OCI-LY1 (cell line): ENCODE results near the gene MAVS.
A peak's percentile ranks its signal among the peaks of the same experiment; 100 is the strongest.
"Not testable (repeated sequence)": the region's sequence is repeated elsewhere in the genome, so short reads cannot be mapped to it uniquely, and the experiment has no call there.

Experiments
- H2AFZ ChIP-seq: fragments of 200-600 bp; sonication (generic), shearing (Covaris generic); 2 replicates; pipeline ENCODE4 v1.6.0; 2014; ENCODE audit warnings: antibody characterized with exemption, mild to moderate bottlenecking, low read length
- H3F3A ChIP-seq: fragments of 200-600 bp; sonication (generic), shearing (Covaris generic); 2 replicates; pipeline ENCODE4 v1.6.0; 2014; ENCODE audit warnings: mild to moderate bottlenecking, antibody characterized with exemption, low read length, moderate library complexity; ENCODE audit not compliant: insufficient read depth
- H3K27ac ChIP-seq: fragments of 200-600 bp; sonication (generic); 2 replicates; pipeline ENCODE4 v1.5.1; 2014; ENCODE audit warnings: low read length, mixed run types, mild to moderate bottlenecking, low read depth; ENCODE audit not compliant: poor library complexity, severe bottlenecking
- H3K27me3 ChIP-seq: fragments of 200-600 bp; sonication (generic); 2 replicates; pipeline ENCODE4 v1.6.0; 2014; ENCODE audit warnings: antibody characterized with exemption, mild to moderate bottlenecking, low read length, moderate library complexity; ENCODE audit not compliant: insufficient read depth
- H3K36me3 ChIP-seq: fragments of 200-600 bp; sonication (generic); 2 replicates; pipeline ENCODE4 v1.6.1; 2014; ENCODE audit warnings: mild to moderate bottlenecking, antibody characterized with exemption, low read length, moderate library complexity, mixed read lengths; ENCODE audit not compliant: insufficient read depth
- H3K4me1 ChIP-seq: fragments of 200-600 bp; sonication (generic); 2 replicates; pipeline ENCODE4 v1.5.1; 2014; ENCODE audit warnings: mild to moderate bottlenecking, low read length, moderate library complexity; ENCODE audit not compliant: insufficient read depth, severe bottlenecking
- H3K4me2 ChIP-seq: fragments of 200-600 bp; sonication (generic), shearing (Covaris generic); 2 replicates; pipeline ENCODE4 v1.6.1; 2014; ENCODE audit warnings: low read length
- H3K4me3 ChIP-seq: fragments of 200-600 bp; sonication (generic); 2 replicates; pipeline ENCODE4 v1.5.1; 2014; ENCODE audit warnings: low read length, low read depth, mild to moderate bottlenecking, mixed read lengths; ENCODE audit not compliant: poor library complexity, severe bottlenecking
- H3K79me2 ChIP-seq: fragments of 200-600 bp; shearing (Covaris generic); 2 replicates; pipeline ENCODE4 v1.6.1; 2016; ENCODE audit warnings: mixed run types, low read length, mixed read lengths; ENCODE audit not compliant: insufficient read depth
- H3K9ac ChIP-seq: fragments of 200-600 bp; sonication (generic), shearing (Covaris generic); 2 replicates; pipeline ENCODE4 v1.6.1; 2014; ENCODE audit warnings: mild to moderate bottlenecking, low read length, mixed read lengths
- H3K9me2 ChIP-seq: fragments of 200-600 bp; sonication (generic), shearing (Covaris generic); 2 replicates; pipeline ENCODE4 v1.6.1; 2014; ENCODE audit warnings: low read depth, mild to moderate bottlenecking, low read length, mixed read lengths
- H3K9me3 ChIP-seq: fragments of 200-600 bp; shearing (Covaris generic); 2 replicates; pipeline ENCODE4 v1.6.1; 2014; ENCODE audit warnings: low read length, mixed read lengths
- H4K20me1 ChIP-seq: fragments of 200-600 bp; sonication (generic), shearing (Covaris generic); 2 replicates; pipeline ENCODE4 v1.6.0; 2016; ENCODE audit warnings: mild to moderate bottlenecking, low read length; ENCODE audit not compliant: insufficient read depth
- EZH2 ChIP-seq: fragments of 200-600 bp; sonication (generic), shearing (Covaris generic); IDR thresholded peaks from 2 replicates; pipeline ENCODE4 v1.8.0; 2017; ENCODE audit warnings: borderline replicate concordance, mixed run types, mild to moderate bottlenecking, antibody characterized with exemption, low read length, moderate library complexity, mixed read lengths
- TF ChIP-seq, protein P1 (sequence below): fragments of 200-600 bp; sonication (generic), shearing (Covaris generic); IDR thresholded peaks from 2 replicates; pipeline ENCODE4 v1.5.1; 2017; ENCODE audit warnings: mild to moderate bottlenecking, antibody characterized with exemption, low read length, moderate library complexity, mixed read lengths

MAVS gene

DNA sequence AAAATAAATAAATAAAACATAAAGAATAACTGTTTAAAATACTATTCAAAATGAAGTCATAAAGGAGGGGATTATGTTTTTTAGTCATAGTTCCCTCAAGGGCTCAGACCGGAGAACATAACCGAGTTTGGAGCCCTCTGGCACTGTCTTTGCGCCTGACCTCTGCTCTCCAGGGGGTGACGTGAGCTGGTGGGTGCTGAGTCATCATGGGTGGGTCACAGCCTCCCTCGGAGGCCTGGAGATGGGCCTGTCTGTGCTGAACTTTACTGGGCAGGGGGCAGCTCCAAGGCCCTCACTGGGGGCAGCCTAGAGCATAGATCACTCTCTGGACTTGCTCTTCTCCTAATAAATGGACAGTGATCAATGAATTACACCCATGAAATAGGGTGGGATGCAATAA is 3.1 kb upstream of the MAVS start:
- no peaks in the 10 kb centered on the region for H4K20me1 ChIP-seq

DNA sequence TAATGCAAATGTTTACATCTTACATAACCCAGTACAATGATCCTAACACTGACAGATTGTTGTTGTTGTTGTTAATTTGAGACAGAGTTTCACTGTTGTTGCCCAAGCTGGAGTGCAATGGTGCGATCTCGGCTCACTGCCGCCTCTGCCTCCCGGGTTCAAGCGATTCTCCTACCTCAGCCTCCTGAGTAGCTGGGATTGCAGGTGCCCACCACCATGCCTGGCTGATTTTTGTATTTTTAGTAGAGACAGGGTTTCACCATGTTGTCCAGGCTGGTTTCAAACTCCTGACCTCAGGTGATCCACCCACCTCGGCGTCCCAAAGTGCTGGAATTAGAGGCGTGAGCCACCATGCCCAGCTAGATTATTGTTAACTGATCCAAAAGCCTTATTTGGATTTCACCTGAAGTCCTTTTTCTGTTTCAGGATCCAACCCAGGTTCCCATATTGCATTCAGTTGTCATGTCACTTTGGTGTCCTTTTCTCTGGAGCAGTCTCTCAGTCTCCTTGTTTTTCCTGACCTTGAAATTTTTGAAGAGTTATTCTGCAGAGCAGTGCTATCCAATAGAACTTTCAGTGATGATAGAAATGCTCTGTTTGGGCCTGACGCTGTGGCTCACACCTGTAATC is 2.5 kb upstream of the MAVS start:
- H3K9me3 ChIP-seq, H3K27ac ChIP-seq, H2AFZ ChIP-seq, H3K4me2 ChIP-seq, H3K27me3 ChIP-seq, H3K4me3 ChIP-seq, H4K20me1 ChIP-seq, H3K9me2 ChIP-seq, H3K9ac ChIP-seq, H3K79me2 ChIP-seq, H3F3A ChIP-seq, H3K36me3 ChIP-seq: not testable (repeated sequence)
- peaks cover 21% of the 10 kb centered on the region for H3K4me1 ChIP-seq

More for the DNA sequence above, 3.1 kb upstream of the MAVS start:
- no peak for TF ChIP-seq EZH2
- TF ChIP-seq, protein P1, sequence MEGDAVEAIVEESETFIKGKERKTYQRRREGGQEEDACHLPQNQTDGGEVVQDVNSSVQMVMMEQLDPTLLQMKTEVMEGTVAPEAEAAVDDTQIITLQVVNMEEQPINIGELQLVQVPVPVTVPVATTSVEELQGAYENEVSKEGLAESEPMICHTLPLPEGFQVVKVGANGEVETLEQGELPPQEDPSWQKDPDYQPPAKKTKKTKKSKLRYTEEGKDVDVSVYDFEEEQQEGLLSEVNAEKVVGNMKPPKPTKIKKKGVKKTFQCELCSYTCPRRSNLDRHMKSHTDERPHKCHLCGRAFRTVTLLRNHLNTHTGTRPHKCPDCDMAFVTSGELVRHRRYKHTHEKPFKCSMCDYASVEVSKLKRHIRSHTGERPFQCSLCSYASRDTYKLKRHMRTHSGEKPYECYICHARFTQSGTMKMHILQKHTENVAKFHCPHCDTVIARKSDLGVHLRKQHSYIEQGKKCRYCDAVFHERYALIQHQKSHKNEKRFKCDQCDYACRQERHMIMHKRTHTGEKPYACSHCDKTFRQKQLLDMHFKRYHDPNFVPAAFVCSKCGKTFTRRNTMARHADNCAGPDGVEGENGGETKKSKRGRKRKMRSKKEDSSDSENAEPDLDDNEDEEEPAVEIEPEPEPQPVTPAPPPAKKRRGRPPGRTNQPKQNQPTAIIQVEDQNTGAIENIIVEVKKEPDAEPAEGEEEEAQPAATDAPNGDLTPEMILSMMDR, result no peak
- Histone ChIP-seq H3K4me1 (peaks cover 21% of the 10 kb centered on the region), H2AFZ (no peak overlapping the region), H3K9ac (no peak overlapping the region), H3K36me3 (no peaks in the 10 kb centered on the region), H3K79me2 (no peaks in the 10 kb centered on the region), H3K4me2 (no peak overlapping the region), H3K27me3 (no peaks in the 10 kb centered on the region), H3K9me3 (no peaks in the 10 kb centered on the region), H3K27ac (no peak overlapping the region), H3F3A (no peaks in the 10 kb centered on the region), H3K4me3 (no peak overlapping the region), H3K9me2 (no peaks in the 10 kb centered on the region)

DNA sequence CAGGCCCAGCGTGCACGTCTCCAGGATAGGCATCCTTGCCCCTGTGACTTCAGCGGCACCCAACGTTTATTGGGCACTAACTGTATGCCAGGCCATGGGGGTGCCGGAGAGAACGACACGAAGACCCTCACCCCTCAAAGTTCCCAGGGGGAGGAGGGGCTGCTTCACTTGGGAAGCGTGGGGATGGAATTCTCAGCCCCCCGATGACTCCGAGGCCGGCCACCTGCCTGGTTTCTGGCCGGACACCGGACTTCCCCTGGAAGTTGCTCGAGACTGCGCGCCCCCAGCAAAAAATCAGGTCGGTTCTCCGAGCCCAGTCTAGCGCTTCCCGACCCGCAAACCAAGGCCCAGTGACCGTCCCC is 275 bp upstream of the MAVS start:
- Histone ChIP-seq H3K27me3 (no peaks in the 10 kb centered on the region), H4K20me1 (no peaks in the 10 kb centered on the region), H3K4me3 (peak overlapping the region; percentile 87), H3K36me3 (no peaks in the 10 kb centered on the region), H3K27ac (no peak overlapping the region), H3K4me2 (peak overlapping the region; percentile 93), H3F3A (no peaks in the 10 kb centered on the region), H3K9ac (peak overlapping the region; percentile 80), H3K9me3 (no peaks in the 10 kb centered on the region), H3K9me2 (no peaks in the 10 kb centered on the region), H3K79me2 (no peaks in the 10 kb centered on the region), H2AFZ (peak overlapping the region; percentile 73; the same call in 1 of the 2 replicates), H3K4me1 (peaks cover 21% of the 10 kb centered on the region)
- no peak for TF ChIP-seq EZH2
- TF ChIP-seq, protein P1, result no peak

DNA sequence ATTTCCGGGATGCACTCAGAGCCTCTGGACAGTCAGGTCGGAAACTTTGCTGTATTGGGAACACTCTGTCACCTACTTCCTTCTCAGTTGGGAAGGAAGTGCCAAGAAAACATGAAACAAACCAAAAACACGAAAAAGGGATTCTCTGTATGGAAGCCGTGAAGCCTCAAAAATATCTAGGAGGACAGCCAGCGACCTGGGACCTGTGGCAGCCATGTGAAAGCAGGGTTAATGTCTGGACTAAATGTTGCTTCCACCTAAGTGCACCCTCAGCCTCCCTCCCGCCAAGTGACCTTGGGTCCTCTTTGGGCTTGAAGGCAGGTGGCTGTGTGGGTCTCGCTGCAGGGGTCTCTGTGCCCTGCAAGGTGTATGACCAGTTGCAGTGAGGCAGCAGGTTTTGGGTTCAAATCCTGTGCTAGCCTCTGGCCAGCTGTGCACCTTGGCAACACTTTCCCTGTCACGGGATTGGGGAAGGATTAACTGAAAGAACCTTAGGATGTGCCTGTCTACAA is 851 bp downstream of the MAVS start:
- no peak for TF ChIP-seq EZH2
- TF ChIP-seq, protein P1, result no peak
- Histone ChIP-seq H3K9me2 (no peaks in the 10 kb centered on the region), H2AFZ (no peak overlapping the region), H3K27ac (peak overlapping the region; percentile 31), H3K9me3 (no peaks in the 10 kb centered on the region), H4K20me1 (no peaks in the 10 kb centered on the region), H3K4me2 (peak overlapping the region; percentile 93), H3K27me3 (no peaks in the 10 kb centered on the region), H3K79me2 (no peaks in the 10 kb centered on the region), H3F3A (no peaks in the 10 kb centered on the region), H3K4me1 (peaks cover 21% of the 10 kb centered on the region), H3K36me3 (no peaks in the 10 kb centered on the region), H3K9ac (peak overlapping the region; percentile 80), H3K4me3 (peak overlapping the region; percentile 87)
